Ovary (tissue), 3 donors: Measurements from ENCODE around the gene MRPL21.

Experiments used
- EP300 ChIP-seq: sonication (generic); formaldehyde crosslinking; IDR thresholded peaks from one replicate; pipeline ENCODE4 v1.6.1; 2017; ENCODE audit warnings: antibody characterized with exemption
- POLR2A ChIP-seq: fragments of 450-650 bp; IDR thresholded peaks from one replicate; pipeline ENCODE4 v1.6.1; 2017; ENCODE audit warnings: antibody characterized with exemption, mild to moderate bottlenecking, moderate library complexity
- TF ChIP-seq, protein P1 (sequence below), 3 donors: fragments of 450-650 bp in 2 of 3; fragments of 200-600 bp in 1 of 3; IDR thresholded peaks; one replicate each; pipeline versions ENCODE4 v1.5.1 to v1.8.0; 2016 to 2022; ENCODE audit warnings: antibody characterized with exemption in 3 of 3, mild to moderate bottlenecking in 1 of 3
- donor health status: DM: no; HTN: no; CAD: no.

DNA sequence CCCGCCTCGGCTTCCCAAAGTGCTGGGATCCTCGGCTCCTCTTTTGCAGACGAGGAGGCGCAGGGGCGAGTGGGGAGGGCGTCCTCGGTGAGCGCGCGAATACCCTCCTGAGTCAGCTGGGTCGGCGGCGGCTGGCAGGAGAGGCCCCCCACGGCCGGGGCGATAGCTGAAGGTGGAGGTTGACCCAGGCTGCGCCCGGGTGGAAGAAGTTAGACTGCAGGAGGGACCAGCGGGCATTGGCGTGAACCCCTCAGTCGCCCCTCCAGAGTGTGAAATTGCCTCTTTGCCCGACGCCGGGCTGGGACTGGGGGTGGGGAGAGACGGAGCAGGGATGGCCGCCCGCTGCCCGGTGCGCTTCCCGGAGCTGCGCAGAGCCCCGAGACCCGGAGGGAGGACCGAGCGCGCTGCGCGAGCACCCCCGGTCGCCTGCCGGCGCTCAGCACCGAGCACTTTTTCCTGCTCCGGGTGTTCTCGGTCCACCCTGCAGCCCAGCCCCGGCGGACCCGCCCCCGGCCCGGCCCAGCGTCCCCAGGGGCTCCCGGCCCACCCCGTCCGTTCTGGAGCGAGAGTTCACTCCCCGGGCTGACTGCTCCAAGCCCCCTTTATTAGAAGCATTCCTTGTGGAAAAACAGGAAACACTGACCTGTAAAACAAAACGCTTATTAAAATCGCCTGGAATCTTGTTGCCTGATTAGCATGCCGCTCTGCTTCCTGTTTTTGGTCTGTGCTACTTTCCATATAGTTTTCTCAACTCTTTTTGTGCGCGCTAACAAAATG, 48.2 kb downstream of the MRPL21 start:
- TF ChIP-seq, protein P1, sequence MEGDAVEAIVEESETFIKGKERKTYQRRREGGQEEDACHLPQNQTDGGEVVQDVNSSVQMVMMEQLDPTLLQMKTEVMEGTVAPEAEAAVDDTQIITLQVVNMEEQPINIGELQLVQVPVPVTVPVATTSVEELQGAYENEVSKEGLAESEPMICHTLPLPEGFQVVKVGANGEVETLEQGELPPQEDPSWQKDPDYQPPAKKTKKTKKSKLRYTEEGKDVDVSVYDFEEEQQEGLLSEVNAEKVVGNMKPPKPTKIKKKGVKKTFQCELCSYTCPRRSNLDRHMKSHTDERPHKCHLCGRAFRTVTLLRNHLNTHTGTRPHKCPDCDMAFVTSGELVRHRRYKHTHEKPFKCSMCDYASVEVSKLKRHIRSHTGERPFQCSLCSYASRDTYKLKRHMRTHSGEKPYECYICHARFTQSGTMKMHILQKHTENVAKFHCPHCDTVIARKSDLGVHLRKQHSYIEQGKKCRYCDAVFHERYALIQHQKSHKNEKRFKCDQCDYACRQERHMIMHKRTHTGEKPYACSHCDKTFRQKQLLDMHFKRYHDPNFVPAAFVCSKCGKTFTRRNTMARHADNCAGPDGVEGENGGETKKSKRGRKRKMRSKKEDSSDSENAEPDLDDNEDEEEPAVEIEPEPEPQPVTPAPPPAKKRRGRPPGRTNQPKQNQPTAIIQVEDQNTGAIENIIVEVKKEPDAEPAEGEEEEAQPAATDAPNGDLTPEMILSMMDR (IDR thresholded peaks at IDR 0.05), result no peak
- TF ChIP-seq POLR2A, result no peak
- no peak for TF ChIP-seq EP300
